Parathyroid adenoma (tissue), 2 donors: Measurements from ENCODE around the gene FAM25C.
"Not testable (repeated sequence)": the region's sequence is repeated elsewhere in the genome, so short reads cannot be mapped to it uniquely, and the experiment has no call there.

Experiments
- H2AFZ ChIP-seq: fragments of 300-600 bp; sonication (generic); one replicate; pipeline ENCODE4 v1.7.0; 2017; ENCODE audit warnings: antibody characterized with exemption, mild to moderate bottlenecking
- H3K27ac ChIP-seq: fragments of 300-600 bp; sonication (generic); one replicate; pipeline ENCODE4 v1.7.0; 2017
- H3K27me3 ChIP-seq: fragments of 300-600 bp; sonication (generic); one replicate; pipeline ENCODE4 v1.7.0; 2017; ENCODE audit warnings: low read length; ENCODE audit not compliant: control insufficient read depth, insufficient read depth
- H3K36me3 ChIP-seq: fragments of 300-600 bp; sonication (generic); one replicate; pipeline ENCODE4 v1.7.0; 2017; ENCODE audit warnings: low read length; ENCODE audit not compliant: control insufficient read depth, insufficient read depth
- H3K4me1 ChIP-seq: fragments of 300-600 bp; sonication (generic); one replicate; pipeline ENCODE4 v1.7.0; 2017; ENCODE audit warnings: control low read depth
- H3K4me2 ChIP-seq: fragments of 300-600 bp; sonication (generic); one replicate; pipeline ENCODE4 v1.7.0; 2017; ENCODE audit warnings: low read length
- H3K4me3 ChIP-seq: fragments of 300-600 bp; sonication (generic); one replicate; pipeline ENCODE4 v1.7.0; 2017; ENCODE audit warnings: low read depth, low read length
- H3K79me2 ChIP-seq: fragments of 300-600 bp; sonication (generic); one replicate; pipeline ENCODE4 v1.7.0; 2017; ENCODE audit warnings: control low read depth
- H3K9ac ChIP-seq: fragments of 300-600 bp; sonication (generic); one replicate; pipeline ENCODE4 v1.7.0; 2017; ENCODE audit warnings: mild to moderate bottlenecking
- H3K9me3 ChIP-seq: fragments of 300-600 bp; sonication (generic); one replicate; pipeline ENCODE4 v1.7.0; 2017; ENCODE audit warnings: low read length; ENCODE audit not compliant: control insufficient read depth
- donor health status: primary hyperparathyroidism.

The FAM25C gene

DNA sequence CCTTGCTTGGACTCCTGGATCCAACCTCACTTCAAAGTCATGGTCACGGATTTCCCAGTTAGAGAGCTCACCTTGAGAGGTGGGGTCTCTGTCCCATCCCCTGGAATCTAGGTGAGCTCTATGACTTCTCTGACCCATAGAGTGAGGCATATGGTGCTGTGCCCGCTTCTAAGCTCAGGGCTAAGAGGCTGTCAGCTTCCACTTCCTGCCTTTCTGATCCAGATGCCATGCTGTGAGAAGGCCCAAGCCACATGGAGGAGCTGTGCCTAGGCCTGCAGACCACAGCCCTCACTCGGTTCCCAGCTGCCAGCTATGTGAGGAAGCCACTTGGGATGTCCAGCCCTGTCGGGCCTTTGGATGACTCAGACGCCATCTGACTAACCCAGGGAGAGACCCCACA lies 39.9 kb downstream of the FAM25C start:
- H2AFZ ChIP-seq, H3K27me3 ChIP-seq, H3K36me3 ChIP-seq, H3K79me2 ChIP-seq, H3K9ac ChIP-seq, H3K9me3 ChIP-seq, H3K4me1 ChIP-seq, H3K4me3 ChIP-seq, H3K27ac ChIP-seq, H3K4me2 ChIP-seq: not testable (repeated sequence)

DNA sequence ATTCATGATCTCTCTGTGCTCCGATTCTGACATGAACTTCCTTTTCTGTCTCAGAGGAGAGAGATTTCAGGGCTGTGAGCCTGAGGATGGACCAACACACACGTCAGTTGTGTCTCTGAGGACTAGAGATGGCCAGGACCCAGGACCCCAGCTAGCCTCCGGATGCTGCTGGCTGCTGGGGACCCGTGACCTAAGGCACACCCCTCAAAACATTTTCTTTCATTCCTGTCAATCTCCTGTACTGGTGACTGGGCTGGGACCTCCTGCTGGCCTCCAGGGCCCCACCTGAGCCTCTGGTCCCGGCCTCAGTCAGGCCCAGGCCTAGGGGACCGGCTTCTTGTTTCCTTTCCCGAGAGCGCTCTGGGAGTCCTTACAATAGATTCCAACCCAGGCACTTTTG lies 42.4 kb downstream of the FAM25C start:
- H3K9me3 ChIP-seq, result not testable (repeated sequence)

DNA sequence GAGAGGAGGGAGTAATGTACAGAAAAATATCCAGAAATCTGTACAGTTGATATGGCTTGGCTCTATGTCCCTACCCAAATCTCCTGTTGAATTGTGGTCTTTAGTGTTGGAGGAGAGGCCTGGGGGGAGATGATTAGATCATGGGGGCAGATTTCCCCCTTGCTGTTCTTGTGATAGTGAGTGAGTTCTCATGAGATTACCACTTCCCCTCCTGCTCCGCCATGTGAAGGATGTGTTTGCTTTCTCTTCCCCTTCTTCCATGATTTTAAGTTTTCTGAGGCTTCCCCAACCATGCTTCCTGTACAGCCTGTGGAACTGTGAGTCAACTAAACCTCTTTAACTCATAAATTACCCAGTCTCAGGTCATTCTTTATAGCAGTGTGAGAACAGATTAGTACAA lies 52.2 kb downstream of the FAM25C start:
- not testable (repeated sequence) for H3K4me3 ChIP-seq, H3K4me2 ChIP-seq, H3K27me3 ChIP-seq, H3K27ac ChIP-seq, H3K36me3 ChIP-seq, H2AFZ ChIP-seq, H3K9me3 ChIP-seq, H3K79me2 ChIP-seq, H3K9ac ChIP-seq, H3K4me1 ChIP-seq

More for the DNA sequence above, 42.4 kb downstream of the FAM25C start:
- not testable (repeated sequence) for H3K27ac ChIP-seq, H3K27me3 ChIP-seq, H3K4me1 ChIP-seq, H2AFZ ChIP-seq, H3K36me3 ChIP-seq, H3K79me2 ChIP-seq, H3K9ac ChIP-seq, H3K4me2 ChIP-seq, H3K4me3 ChIP-seq
